A673 (cell line): ENCODE measurements around the gene LRP1B. TPM values are rescaled to one million over a fixed set of nuclear protein-coding genes. Genes with fewer than 3 reads are reported as not detected.

Experiments
- BruUV-seq: library from RNA; stranded (reverse); fragments of 400-500 nt; replicated peaks from 2 replicates; lab custom pipeline; 2021; lab: Mats Ljungman, UMichigan
- CTCF ChIA-PET: fragments of 300-600 bp; sonication (Branson Sonifier 250); formaldehyde crosslinking; loops from one replicate; lab custom pipeline; 2022; ENCODE audit warnings: antibody characterized with exemption; lab: Charles Lee
- POLR2A ChIA-PET: fragments of 300-600 bp; sonication (Branson Sonifier 250); formaldehyde crosslinking; loops from one replicate; lab custom pipeline; 2022; ENCODE audit warnings: antibody characterized with exemption; ENCODE audit not compliant: low non-redundant PET; lab: Charles Lee
- DNase-seq: peaks from one replicate; pipeline ENCODE4 v3.0.0-alpha.2; 2015; ENCODE audit warnings: low spot score
- H3K27ac ChIP-seq: fragments of 200-600 bp; sonication (generic); 2 replicates; pipeline ENCODE4 v1.5.1; 2016; ENCODE audit warnings: mixed run types, low read depth, mild to moderate bottlenecking, mixed read lengths, antibody characterized with exemption, low read length; ENCODE audit not compliant: poor library complexity, severe bottlenecking
- H3K27me3 ChIP-seq: fragments of 200-600 bp; sonication (generic); replicated peaks from 2 replicates; pipeline ENCODE4 v1.6.1; 2017; ENCODE audit warnings: mixed run types, low read depth, mild to moderate bottlenecking, mixed read lengths, antibody characterized with exemption, low read length; ENCODE audit not compliant: insufficient read depth, poor library complexity
- H3K36me3 ChIP-seq: fragments of 200-600 bp; sonication (generic); 2 replicates; pipeline ENCODE4 v1.6.1; 2016; ENCODE audit warnings: mixed run types, mild to moderate bottlenecking, mixed read lengths, antibody characterized with exemption, low read length; ENCODE audit not compliant: insufficient read depth, poor library complexity, severe bottlenecking
- H3K4me1 ChIP-seq: fragments of 200-600 bp; sonication (generic); 2 replicates; pipeline ENCODE4 v1.6.1; 2017; ENCODE audit warnings: mixed run types, mild to moderate bottlenecking, mixed read lengths, antibody characterized with exemption, low read length; ENCODE audit not compliant: insufficient read depth, poor library complexity, severe bottlenecking
- H3K4me3 ChIP-seq: fragments of 200-600 bp; sonication (generic); 2 replicates; pipeline ENCODE4 v1.5.1; 2016; ENCODE audit warnings: low read depth, mixed run types, mild to moderate bottlenecking, mixed read lengths, low read length; ENCODE audit not compliant: poor library complexity, severe bottlenecking
- H3K9me3 ChIP-seq: fragments of 200-600 bp; sonication (generic); 2 replicates; pipeline ENCODE4 v1.6.1; 2016; ENCODE audit warnings: mixed run types, low read depth, mild to moderate bottlenecking, mixed read lengths, antibody characterized with exemption, low read length; ENCODE audit not compliant: poor library complexity, severe bottlenecking
- CTCF ChIP-seq: fragments of 300-800, 200-600 bp; sonication (generic); conservative IDR thresholded peaks from 2 replicates; pipeline ENCODE4 v1.5.1; 2017; ENCODE audit warnings: low read depth, mild to moderate bottlenecking, antibody characterized with exemption, low read length, moderate library complexity, mixed read lengths
- EZH2 ChIP-seq: fragments of 200-600 bp; sonication (generic); IDR thresholded peaks from 2 replicates; pipeline ENCODE4 v1.6.1; 2017; ENCODE audit warnings: borderline replicate concordance, low read depth, mild to moderate bottlenecking, mixed read lengths, antibody characterized with exemption, low read length; ENCODE audit not compliant: poor library complexity, severe bottlenecking
- intact Hi-C: fragments of 100-400 bp; cut with micrococcal nuclease; formaldehyde crosslinking; loops from one replicate; pipeline ENCODE4 v1.10.0; 2022; ENCODE audit not compliant: unreplicated experiment
- total RNA-seq: library from RNA; stranded (reverse); gene quantifications from 2 replicates; pipeline ENCODE4 v1.2.3, GENCODE V29; 2021

LRP1B gene
- total RNA-seq, 1 experiment from 2014 or later: 9.9 TPM

DNA sequence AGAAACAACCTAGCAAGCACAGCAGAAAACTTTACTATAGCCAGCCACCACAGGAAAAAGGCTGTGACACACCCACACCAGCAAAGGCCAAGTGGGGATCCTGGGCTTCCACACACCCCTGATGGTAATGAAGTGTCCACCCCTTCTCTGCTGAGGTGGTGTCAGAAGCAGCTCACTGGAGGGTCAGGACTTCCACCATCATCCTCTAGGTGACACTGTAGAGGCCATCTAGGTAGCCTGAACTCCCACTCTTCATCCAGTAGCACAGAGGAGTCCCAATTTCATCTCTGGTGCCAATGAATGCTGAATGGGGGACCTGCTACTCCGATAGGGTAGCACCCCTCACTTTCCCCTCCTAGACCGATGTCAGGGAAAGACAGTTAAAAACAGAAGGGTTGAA, 1544.4 kb downstream of the LRP1B start:
- POLR2A ChIA-PET: no interaction called here
- intact Hi-C loops: no loop called here
- H3K9me3 ChIP-seq: no peaks in the 10 kb centered on the region
- no peaks in the 10 kb centered on the region for H3K27me3 ChIP-seq
- H3K4me1 ChIP-seq: no peaks in the 10 kb centered on the region
- no peak overlapping the region for H3K27ac ChIP-seq
- no peak for TF ChIP-seq EZH2
- peak; percentile 73 for TF ChIP-seq CTCF
- H3K36me3 ChIP-seq: no peaks in the 10 kb centered on the region
- CTCF ChIA-PET: interaction anchor here (0.7 kb wide), 1 partner anchor 239 kb away, joined by 3 read pairs; no protein-coding TSS in a partner anchor
- no TSS peak for BruUV-seq
- DNase-seq: peak; percentile 55
- no peak overlapping the region for H3K4me3 ChIP-seq

- H3K4me1 ChIP-seq: peaks cover 6% of the 10 kb centered on the region
- TF ChIP-seq EZH2 (no peak), CTCF (no peak)
- DNase-seq: no peak
- CTCF ChIA-PET: no interaction called here
- BruUV-seq: no TSS peak
- intact Hi-C loops: no loop called here
- no peak overlapping the region for H3K27ac ChIP-seq
- POLR2A ChIA-PET: interaction anchor here (0.6 kb wide), 1 partner anchor 1243 kb away, joined by 3 read pairs; no protein-coding TSS in a partner anchor
- no peaks in the 10 kb centered on the region for H3K36me3 ChIP-seq
- no peaks in the 10 kb centered on the region for H3K27me3 ChIP-seq
- H3K4me3 ChIP-seq: no peak overlapping the region
- no peaks in the 10 kb centered on the region for H3K9me3 ChIP-seq
Measured at GRCh38 chr2:140585016-140585415, 1545.8 kb downstream of the LRP1B start.

DNA sequence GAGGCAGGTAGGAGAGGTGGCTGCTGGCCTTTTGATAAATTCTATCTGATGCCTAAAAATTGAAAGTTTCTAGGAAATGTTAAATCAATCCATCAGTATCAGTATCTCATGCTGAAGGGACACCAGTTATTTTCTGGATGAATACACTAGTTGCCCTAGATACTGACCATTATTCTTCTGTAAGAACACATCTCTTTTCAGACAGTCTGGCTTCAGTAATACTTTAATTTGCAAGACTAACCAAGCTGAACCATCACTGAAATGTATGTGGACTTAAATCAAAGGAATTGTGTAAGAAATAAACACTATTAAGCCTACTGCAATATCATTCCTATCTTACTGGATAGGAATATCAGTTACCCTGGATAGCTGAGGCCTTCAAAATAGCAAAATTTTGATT, 1546.3 kb downstream of the LRP1B start:
- H3K27me3 ChIP-seq: no peaks in the 10 kb centered on the region
- no peak overlapping the region for H3K4me3 ChIP-seq
- POLR2A ChIA-PET: interaction anchor here (0.6 kb wide), 1 partner anchor 1243 kb away, joined by 3 read pairs; no protein-coding TSS in a partner anchor
- peaks cover 6% of the 10 kb centered on the region for H3K4me1 ChIP-seq
- BruUV-seq: no TSS peak
- DNase-seq: no peak
- TF ChIP-seq EZH2: no peak
- TF ChIP-seq CTCF: no peak
- H3K9me3 ChIP-seq: no peaks in the 10 kb centered on the region
- H3K36me3 ChIP-seq: no peaks in the 10 kb centered on the region
- no peak overlapping the region for H3K27ac ChIP-seq
- CTCF ChIA-PET: no interaction called here
- intact Hi-C loops: no loop called here
